ENCODE data around the gene IARS2.

Gene IARS2

DNA sequence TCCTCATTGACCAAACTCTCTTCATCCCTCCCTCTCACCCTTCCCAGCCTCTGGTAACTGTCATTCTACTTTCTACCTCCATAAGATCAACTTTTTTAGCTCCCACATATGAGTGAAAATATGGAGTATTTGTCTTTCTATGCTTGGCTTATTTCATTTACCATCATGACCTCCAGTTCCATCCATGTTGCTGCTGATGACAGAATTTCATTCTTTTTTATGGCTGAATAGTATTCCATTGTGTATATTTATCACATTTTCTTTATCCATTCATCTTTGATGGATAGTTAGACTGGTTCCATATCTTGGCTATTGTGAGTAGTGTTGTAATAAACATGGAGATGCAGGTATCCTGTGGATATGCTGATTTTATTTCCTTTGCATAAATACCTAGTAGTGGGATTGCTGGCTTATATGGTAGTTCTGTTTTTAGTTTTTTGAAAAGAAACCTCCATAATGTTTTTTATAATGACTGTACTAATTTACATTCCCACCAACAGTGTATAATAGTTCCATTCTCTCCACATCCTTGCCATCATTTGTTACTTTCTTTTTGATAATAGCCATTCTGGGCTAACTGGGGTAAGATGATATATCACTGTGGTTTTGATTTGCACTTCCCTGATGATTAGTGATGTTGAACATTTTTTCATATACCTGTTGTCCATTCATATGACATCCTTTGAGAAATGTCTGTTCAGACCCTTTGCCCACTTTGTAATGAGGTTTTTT lies 35.7 kb downstream of the IARS2 start:
- TF ChIP-seq, protein P1, sequence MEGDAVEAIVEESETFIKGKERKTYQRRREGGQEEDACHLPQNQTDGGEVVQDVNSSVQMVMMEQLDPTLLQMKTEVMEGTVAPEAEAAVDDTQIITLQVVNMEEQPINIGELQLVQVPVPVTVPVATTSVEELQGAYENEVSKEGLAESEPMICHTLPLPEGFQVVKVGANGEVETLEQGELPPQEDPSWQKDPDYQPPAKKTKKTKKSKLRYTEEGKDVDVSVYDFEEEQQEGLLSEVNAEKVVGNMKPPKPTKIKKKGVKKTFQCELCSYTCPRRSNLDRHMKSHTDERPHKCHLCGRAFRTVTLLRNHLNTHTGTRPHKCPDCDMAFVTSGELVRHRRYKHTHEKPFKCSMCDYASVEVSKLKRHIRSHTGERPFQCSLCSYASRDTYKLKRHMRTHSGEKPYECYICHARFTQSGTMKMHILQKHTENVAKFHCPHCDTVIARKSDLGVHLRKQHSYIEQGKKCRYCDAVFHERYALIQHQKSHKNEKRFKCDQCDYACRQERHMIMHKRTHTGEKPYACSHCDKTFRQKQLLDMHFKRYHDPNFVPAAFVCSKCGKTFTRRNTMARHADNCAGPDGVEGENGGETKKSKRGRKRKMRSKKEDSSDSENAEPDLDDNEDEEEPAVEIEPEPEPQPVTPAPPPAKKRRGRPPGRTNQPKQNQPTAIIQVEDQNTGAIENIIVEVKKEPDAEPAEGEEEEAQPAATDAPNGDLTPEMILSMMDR (IDR thresholded peaks at IDR 0.05; ENCODE audit: low read depth, low read length), result no peak
- no peak overlapping the region for H3K4me3 ChIP-seq (replicated peaks in 1 of 2; ENCODE audit: low read depth in 2 of 2, low read length in 2 of 2)
- DNase-seq (ENCODE audit: low read depth in 2 of 2), result no peak

DNA sequence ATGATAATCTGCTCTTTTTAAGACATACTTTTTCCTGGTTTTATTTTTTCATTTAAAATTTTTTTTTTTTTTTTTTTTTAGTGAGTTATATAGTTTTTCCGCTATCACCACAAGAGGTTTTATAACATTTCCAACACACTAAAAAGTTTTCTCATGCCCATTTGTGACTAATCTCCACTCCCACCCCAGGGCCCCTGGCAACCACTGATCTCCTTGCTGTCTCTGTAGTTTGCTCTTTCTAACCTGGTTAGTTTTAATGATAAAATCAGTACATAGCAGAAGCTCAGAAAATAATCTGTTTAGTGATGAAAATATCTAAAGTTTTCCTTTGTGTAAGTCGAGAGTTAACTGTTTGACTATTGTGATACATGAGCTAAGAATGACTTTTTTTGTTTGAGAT lies 41.8 kb downstream of the IARS2 start:
- no peak overlapping the region for H3K4me3 ChIP-seq (replicated peaks in 1 of 2; ENCODE audit: low read depth in 2 of 2, low read length in 2 of 2)
- DNase-seq (ENCODE audit: low read depth in 2 of 2), result no peak
- TF ChIP-seq, protein P1 (IDR thresholded peaks at IDR 0.05; ENCODE audit: low read depth, low read length), result no peak

DNA sequence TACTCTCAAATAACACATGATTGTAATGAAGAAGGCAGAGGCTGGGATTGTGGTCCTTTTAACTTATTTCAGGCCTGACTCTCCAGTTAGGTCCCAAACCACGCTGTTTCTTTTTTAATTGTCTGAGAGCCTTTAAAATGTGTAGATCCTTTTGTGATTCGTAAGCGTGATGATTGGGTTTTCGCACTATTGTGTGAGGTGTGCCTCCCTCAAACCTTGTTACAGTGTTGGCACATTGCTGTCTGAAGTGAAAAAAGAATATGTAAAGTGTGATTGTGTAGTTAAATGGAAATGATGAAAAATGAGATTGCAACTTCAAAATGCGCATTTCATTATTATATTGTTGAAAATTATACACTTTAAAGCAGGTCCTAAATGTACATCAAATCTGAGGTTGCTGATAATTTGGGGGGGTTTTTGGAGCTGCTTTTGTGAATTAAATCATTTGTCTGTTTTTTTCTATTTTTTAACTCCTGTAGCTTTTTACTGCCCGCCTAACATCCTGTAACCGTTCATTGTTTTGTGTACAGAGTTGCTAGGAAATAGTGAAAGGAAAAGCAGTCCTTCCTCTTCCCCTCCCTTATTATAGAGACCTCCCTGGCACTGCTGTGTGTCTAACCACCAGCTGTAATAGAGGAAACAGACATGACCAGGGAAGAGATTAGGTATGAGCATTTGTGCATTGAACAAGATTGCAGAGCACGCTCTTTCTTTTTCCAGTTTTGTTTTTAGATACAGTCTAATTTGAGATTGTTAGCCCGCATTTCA lies 43.3 kb downstream of the IARS2 start:
- DNase-seq (ENCODE audit: low read depth in 2 of 2), result peak; percentile 46 to 65
- H3K4me3 ChIP-seq (replicated peaks in 1 of 2; ENCODE audit: low read depth in 2 of 2, low read length in 2 of 2), result no peak overlapping the region
- TF ChIP-seq, protein P1 (IDR thresholded peaks at IDR 0.05; ENCODE audit: low read depth, low read length), result no peak

DNA sequence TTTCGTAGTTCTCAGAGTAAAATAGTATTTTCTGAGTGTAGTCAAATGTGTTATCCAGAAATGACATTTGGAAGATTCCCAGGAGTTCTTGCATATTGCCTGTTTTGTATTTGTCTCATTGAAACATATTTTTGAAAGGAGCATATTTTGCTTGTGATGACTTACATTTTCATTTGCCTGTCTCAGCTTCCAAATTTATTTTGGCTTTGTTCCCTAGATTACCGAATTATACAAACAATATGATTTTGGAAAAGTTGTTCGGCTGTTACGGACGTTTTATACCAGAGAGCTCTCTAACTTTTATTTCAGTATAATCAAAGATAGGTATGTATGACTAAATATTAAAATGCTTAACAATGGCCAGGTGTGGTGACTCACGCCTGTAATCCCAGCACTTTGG lies 46.0 kb downstream of the IARS2 start:
- TF ChIP-seq, protein P1 (IDR thresholded peaks at IDR 0.05; ENCODE audit: low read depth, low read length), result no peak
- no peak overlapping the region for H3K4me3 ChIP-seq (replicated peaks in 1 of 2; ENCODE audit: low read depth in 2 of 2, low read length in 2 of 2)

DNA sequence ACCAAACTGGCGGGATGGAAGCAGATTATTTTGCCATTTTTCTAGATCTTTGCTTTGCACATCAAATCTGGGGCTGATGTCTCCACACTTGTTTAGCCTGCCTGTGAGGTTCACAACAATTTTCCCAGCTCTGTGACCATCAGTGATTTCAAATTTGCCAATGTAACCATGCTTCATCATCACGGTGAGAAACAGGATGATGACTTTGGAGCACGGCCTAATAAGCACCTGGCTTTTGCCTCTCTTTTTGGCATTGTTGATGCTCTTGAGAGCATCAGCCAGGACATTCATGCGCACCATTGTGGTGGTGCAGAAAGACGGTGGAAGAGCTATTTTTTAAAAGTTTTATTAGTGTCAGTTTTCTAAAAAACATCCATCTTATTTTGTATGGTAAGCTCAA lies 50.1 kb downstream of the IARS2 start:
- no peak for DNase-seq (ENCODE audit: low read depth in 2 of 2)
- H3K4me3 ChIP-seq (replicated peaks in 1 of 2; ENCODE audit: low read depth in 2 of 2, low read length in 2 of 2), result no peak overlapping the region
- TF ChIP-seq, protein P1 (IDR thresholded peaks at IDR 0.05; ENCODE audit: low read depth, low read length), result no peak

More for the DNA sequence above, 46.0 kb downstream of the IARS2 start:
- peak in 1 of 2 donors; percentile 59 for DNase-seq (ENCODE audit: low read depth in 2 of 2)

DNA sequence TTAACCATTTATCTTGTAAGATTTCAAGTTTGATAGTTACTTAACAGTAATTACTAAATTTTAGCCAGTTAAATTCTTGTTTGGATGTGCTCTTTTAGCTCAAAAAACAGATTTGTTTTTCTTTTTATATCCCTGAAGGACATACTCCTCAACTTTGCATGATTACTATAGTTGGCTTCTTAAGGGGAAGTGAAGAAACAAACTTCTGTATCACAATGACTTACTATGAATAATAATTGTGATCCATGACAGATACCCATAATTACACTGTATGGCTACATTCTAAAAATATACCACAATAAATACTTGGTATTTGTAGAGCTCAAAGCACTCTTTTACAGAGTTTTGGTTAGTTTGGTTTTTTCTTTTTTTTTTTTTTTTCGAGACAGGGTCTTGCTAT lies 55.8 kb downstream of the IARS2 start:
- TF ChIP-seq, protein P1 (IDR thresholded peaks at IDR 0.05; ENCODE audit: low read depth, low read length), result no peak

More for the DNA sequence above, 55.8 kb downstream of the IARS2 start:
- no peak overlapping the region for H3K4me3 ChIP-seq (replicated peaks in 1 of 2; ENCODE audit: low read depth in 2 of 2, low read length in 2 of 2)
- DNase-seq (ENCODE audit: low read depth in 2 of 2), result no peak
